ENCODE data around the gene SLC4A3.
"Not testable (repeated sequence)": the region's sequence is repeated elsewhere in the genome, so short reads cannot be mapped to it uniquely, and the experiment has no call there.

The SLC4A3 gene

GRCh38 chr2:219679041-219679440 is 51.6 kb downstream of the SLC4A3 start:
- no peak for DNase-seq (ENCODE audit: low read depth)

DNA sequence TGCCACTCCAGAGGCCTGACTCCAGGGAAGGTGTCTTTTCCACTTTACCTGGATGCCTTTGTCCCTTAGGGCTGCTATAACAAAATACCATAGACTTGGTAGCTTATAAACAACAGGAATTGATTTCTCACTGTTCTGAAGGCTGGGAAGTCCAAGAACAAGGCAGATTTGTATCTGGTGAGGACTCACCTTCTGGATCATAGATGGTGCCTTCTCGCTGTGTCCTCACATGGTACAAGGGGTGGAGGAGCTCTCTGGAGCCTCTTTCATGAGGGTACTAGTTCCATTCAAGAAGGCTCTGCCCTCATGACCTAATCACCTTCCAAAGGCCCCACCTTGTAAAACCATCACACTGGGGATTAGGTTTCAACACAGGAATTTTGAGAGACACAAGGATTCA is 52.1 kb downstream of the SLC4A3 start:
- DNase-seq (ENCODE audit: low read depth), result no peak

- no peak for DNase-seq (ENCODE audit: low read depth)
Measured at GRCh38 chr2:219680958-219681693, 53.7 kb downstream of the SLC4A3 start.

GRCh38 chr2:219681694-219682300 is 54.4 kb downstream of the SLC4A3 start:
- no peak for DNase-seq (ENCODE audit: low read depth)

DNA sequence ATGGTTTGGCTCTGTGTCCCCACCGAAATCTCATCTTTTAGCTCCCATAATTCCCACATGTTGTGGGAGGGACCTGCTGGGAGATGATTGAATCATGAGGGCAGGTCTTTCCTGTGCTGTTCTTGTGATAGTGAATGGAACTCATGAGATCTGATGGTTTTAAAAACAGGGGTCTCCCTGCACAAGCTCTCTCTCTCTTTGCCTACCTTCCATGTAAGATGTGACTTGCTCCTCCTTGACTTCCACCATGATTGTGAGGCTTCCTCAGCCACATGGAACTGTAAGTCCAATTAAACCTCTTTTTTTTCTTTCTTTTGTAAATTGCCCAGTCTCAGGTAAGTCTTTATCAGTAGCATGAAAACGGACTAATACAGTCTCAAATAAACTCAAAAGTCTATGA is 56.0 kb downstream of the SLC4A3 start:
- DNase-seq (ENCODE audit: low read depth), result not testable (repeated sequence)

GRCh38 chr2:219684721-219685689 is 57.6 kb downstream of the SLC4A3 start:
- DNase-seq (ENCODE audit: low read depth), result peak; percentile 3

DNA sequence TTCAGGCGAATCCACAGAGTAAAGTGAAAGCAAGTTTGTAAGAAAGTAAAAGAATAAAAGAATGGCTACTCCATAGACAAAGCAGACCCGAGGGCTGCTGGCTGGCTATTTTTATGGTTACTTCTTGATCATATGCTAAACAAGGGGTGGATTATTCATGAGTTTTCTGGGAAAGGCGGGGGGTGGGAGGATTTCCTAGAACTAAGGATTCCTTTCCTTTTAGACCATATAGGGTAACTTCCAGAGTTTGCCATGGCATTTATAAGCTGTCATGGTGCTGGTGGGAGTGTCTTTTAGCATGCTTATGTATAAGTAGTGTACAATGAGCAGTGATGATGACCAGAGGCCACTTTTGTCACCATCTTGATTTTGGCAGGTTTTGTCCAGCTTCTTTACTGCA is 59.8 kb downstream of the SLC4A3 start:
- DNase-seq (ENCODE audit: low read depth), result no peak

DNA sequence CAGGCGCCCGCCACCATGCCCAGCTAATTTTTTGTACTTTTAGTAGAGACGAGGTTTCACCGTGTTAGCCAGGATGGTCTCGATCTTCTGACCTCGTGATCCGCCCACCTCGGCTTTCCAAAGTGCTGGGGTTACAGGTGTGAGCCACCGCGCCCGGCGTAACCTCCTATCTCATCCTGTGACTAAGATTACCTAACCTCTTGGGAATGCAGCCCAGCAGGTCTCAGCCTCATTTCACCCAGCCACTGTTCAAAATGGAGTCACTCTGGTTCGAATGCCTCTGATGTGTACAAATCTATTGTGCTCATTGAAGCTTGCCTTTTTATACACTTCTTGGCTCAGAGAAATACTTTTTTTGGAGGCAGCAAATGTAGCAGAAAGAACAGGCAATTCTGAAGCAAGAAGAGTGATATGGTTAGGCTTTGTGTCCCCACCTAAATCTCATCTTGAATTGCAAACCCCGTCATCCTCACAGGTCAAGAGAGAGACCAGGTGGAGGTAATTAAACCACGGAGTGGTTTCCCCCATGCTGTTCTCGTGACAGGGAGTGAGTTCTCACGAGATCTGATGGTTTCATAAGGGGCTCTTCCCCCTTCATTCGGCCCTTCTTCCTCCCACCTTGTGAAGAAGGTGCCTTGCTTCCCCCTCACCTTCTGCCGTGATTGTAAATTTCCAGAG is 60.6 kb downstream of the SLC4A3 start:
- no peak for DNase-seq (ENCODE audit: low read depth)

DNA sequence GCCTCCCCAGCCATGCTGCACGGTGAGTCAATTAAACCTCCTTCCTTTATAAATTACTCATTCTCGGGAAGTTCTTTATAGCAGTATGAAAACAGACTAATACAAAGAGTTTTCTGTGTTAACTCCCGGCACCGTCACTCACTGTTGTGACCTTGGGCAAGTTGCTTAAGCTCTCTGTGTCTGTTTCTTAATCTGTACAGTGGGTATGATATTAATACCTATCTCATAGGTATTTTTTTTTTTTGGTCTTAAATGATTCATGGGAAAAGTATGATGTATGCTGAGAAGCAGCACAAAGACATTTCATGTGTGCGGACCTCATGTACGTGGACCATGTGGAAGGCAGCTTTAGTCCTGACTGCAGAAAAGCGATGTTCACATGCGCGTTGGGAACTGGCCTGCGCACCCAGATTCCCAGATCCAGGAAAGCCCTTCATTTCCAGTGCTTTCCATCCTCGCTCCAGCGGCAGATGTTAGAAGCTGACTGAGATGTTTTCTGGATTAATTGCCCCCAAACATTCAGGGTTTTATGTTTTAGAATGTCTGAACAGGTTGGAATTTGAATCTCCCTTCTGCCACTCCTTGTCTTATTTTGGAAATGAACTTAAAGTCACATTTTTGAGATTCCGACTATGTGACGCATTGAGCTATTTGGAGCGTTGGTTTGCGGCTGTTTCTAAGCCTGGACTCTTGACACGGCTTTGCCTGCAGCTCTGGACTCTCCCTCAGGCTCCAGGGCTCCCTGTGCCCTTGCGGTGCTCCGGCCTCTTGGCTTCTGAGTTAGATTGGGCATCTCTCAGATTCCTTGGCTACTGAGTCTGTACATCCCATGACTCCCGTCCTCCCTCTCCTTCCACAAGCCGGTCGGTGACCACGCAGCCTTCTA is 61.4 kb downstream of the SLC4A3 start:
- no peak for DNase-seq (ENCODE audit: low read depth)

GRCh38 chr2:219689676-219690628 is 62.5 kb downstream of the SLC4A3 start:
- DNase-seq (ENCODE audit: low read depth), result no peak

- no peak for DNase-seq (ENCODE audit: low read depth)
Measured at GRCh38 chr2:219691571-219691970, 64.1 kb downstream of the SLC4A3 start.
